Fibroblast of the aortic adventitia (primary cell): Measurements from ENCODE around the gene GART. TPM values are rescaled to one million over a fixed set of nuclear protein-coding genes. Genes with fewer than 3 reads are reported as not detected.

Source experiments
- DNase-seq: peaks from one replicate; pipeline ENCODE4 v3.0.0-alpha.2; 2010; ENCODE audit warnings: low read depth
- H3K4me3 ChIP-seq: 2 replicates; pipeline ENCODE4 v1.5.1; 2011; ENCODE audit warnings: low read depth, mild to moderate bottlenecking, control low read depth, low read length, moderate library complexity
- CTCF ChIP-seq: IDR thresholded peaks from 2 replicates; pipeline ENCODE4 v1.5.1; 2011; ENCODE audit warnings: mild to moderate bottlenecking, low read length, control low read depth, inconsistent platforms; ENCODE audit not compliant: insufficient read depth
- total RNA-seq: library from RNA; depleted of rRNA; stranded (reverse); fragments of >200 nt; gene quantifications from 2 replicates; pipeline ENCODE4 v1.2.3, GENCODE V29; 2012; ENCODE audit warnings: low replicate concordance

Gene GART
- total RNA-seq, 1 donor, result 104 TPM

- no peak for DNase-seq
- H3K4me3 ChIP-seq, result peak overlapping the region; percentile 75
- no peak for TF ChIP-seq CTCF
These were observed 2.7 kb upstream of the GART start for GRCh38 chr21:33544451-33545195.

GRCh38 chr21:33543505-33544129, 1.7 kb upstream of the GART start:
- H3K4me3 ChIP-seq, result peak overlapping the region; percentile 75
- TF ChIP-seq CTCF, result no peak
- no peak for DNase-seq

GRCh38 chr21:33542640-33543504, 955 bp upstream of the GART start, which contains the start of gene SON:
TSS of gene SON (plus strand) at chr21:33543038. CDS start at chr21:33543093, 55 bp downstream.
- peak within 1 kb of the TSS; percentile 94 for H3K4me3 ChIP-seq
- DNase-seq, result peak; percentile 98
- no peak for TF ChIP-seq CTCF

DNA sequence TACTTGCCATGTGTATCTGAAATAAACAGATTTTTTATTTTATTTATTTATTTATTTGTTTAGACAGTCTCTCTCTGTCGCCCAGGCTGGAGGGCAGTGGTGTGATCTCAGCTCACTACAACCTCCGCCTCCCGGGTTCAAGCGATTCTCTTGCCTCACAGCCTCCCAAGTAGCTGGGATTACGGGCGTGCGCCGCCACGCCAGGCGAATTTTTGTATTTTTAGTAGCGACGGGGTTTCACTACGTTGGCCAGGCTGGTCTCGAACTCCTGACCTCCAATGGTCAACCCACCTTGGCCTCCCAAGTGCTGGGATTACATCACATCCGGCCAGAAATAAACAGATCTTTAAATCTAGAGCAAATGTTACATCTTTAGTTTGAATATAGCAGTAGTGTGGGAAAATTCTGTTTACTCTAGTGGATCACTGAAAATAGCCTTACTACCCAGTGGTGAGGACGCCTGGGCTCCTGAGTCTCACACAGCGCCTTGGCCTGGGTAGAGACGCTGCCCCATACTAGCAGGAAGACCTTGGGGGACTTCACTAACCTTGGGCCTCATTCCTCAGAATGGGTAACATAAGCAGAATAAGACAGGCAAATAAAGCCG, 709 bp downstream of the GART start:
- H3K4me3 ChIP-seq, result peak overlapping the region; percentile 94
- DNase-seq, result peak; percentile 18
- no peak for TF ChIP-seq CTCF

- DNase-seq, result no peak
- peak overlapping the region; percentile 94 for H3K4me3 ChIP-seq
- no peak for TF ChIP-seq CTCF
These were observed 1.2 kb downstream of the GART start for GRCh38 chr21:33540711-33541104.

DNA sequence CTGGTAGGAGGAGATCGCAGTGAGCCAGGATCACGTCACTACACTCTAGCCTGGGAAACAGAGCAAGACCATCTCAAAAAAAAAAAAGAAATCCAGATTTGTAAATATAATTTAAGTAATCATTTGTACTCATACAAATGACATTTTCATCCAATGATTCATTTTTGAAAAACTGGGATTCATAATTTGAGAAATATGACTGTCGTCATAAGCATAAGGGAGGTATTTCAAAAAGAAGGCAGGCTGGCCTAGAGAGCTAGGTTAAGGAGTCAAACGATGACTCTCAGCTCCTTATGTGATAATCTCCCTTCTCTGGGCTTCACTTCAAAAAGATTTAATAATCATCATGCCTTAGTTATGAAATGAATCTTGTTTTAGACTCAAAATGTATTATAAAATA, 2.3 kb downstream of the GART start:
- TF ChIP-seq CTCF, result no peak
- DNase-seq, result peak; percentile 44
- no peak overlapping the region for H3K4me3 ChIP-seq
